A673 (cell line): ENCODE data around the gene CD8B2. TPM values are rescaled to one million over a fixed set of nuclear protein-coding genes. Genes with fewer than 3 reads are reported as not detected.

ENCODE experiments used
- BruUV-seq: library from RNA; stranded (reverse); fragments of 400-500 nt; replicated peaks from 2 replicates; lab custom pipeline; 2021; lab: Mats Ljungman, UMichigan
- CTCF ChIA-PET: fragments of 300-600 bp; sonication (Branson Sonifier 250); formaldehyde crosslinking; loops from one replicate; lab custom pipeline; 2022; ENCODE audit warnings: antibody characterized with exemption; lab: Charles Lee
- POLR2A ChIA-PET: fragments of 300-600 bp; sonication (Branson Sonifier 250); formaldehyde crosslinking; loops from one replicate; lab custom pipeline; 2022; ENCODE audit warnings: antibody characterized with exemption; ENCODE audit not compliant: low non-redundant PET; lab: Charles Lee
- DNase-seq: peaks from one replicate; pipeline ENCODE4 v3.0.0-alpha.2; 2015; ENCODE audit warnings: low spot score
- H3K27ac ChIP-seq: fragments of 200-600 bp; sonication (generic); 2 replicates; pipeline ENCODE4 v1.5.1; 2016; ENCODE audit warnings: mixed run types, low read depth, mild to moderate bottlenecking, mixed read lengths, antibody characterized with exemption, low read length; ENCODE audit not compliant: poor library complexity, severe bottlenecking
- H3K27me3 ChIP-seq: fragments of 200-600 bp; sonication (generic); replicated peaks from 2 replicates; pipeline ENCODE4 v1.6.1; 2017; ENCODE audit warnings: mixed run types, low read depth, mild to moderate bottlenecking, mixed read lengths, antibody characterized with exemption, low read length; ENCODE audit not compliant: insufficient read depth, poor library complexity
- H3K36me3 ChIP-seq: fragments of 200-600 bp; sonication (generic); 2 replicates; pipeline ENCODE4 v1.6.1; 2016; ENCODE audit warnings: mixed run types, mild to moderate bottlenecking, mixed read lengths, antibody characterized with exemption, low read length; ENCODE audit not compliant: insufficient read depth, poor library complexity, severe bottlenecking
- H3K4me1 ChIP-seq: fragments of 200-600 bp; sonication (generic); 2 replicates; pipeline ENCODE4 v1.6.1; 2017; ENCODE audit warnings: mixed run types, mild to moderate bottlenecking, mixed read lengths, antibody characterized with exemption, low read length; ENCODE audit not compliant: insufficient read depth, poor library complexity, severe bottlenecking
- H3K4me3 ChIP-seq: fragments of 200-600 bp; sonication (generic); 2 replicates; pipeline ENCODE4 v1.5.1; 2016; ENCODE audit warnings: low read depth, mixed run types, mild to moderate bottlenecking, mixed read lengths, low read length; ENCODE audit not compliant: poor library complexity, severe bottlenecking
- H3K9me3 ChIP-seq: fragments of 200-600 bp; sonication (generic); 2 replicates; pipeline ENCODE4 v1.6.1; 2016; ENCODE audit warnings: mixed run types, low read depth, mild to moderate bottlenecking, mixed read lengths, antibody characterized with exemption, low read length; ENCODE audit not compliant: poor library complexity, severe bottlenecking
- EZH2 ChIP-seq: fragments of 200-600 bp; sonication (generic); IDR thresholded peaks from 2 replicates; pipeline ENCODE4 v1.6.1; 2017; ENCODE audit warnings: borderline replicate concordance, low read depth, mild to moderate bottlenecking, mixed read lengths, antibody characterized with exemption, low read length; ENCODE audit not compliant: poor library complexity, severe bottlenecking
- intact Hi-C: fragments of 100-400 bp; cut with micrococcal nuclease; formaldehyde crosslinking; loops from one replicate; pipeline ENCODE4 v1.10.0; 2022; ENCODE audit not compliant: unreplicated experiment
- total RNA-seq: library from RNA; stranded (reverse); gene quantifications from 2 replicates; pipeline ENCODE4 v1.2.3, GENCODE V29; 2021
- TF ChIP-seq, protein P1 (sequence below): fragments of 300-800, 200-600 bp; sonication (generic); conservative IDR thresholded peaks from 2 replicates; pipeline ENCODE4 v1.5.1; 2017; ENCODE audit warnings: low read depth, mild to moderate bottlenecking, antibody characterized with exemption, low read length, moderate library complexity, mixed read lengths

Gene CD8B2
- total RNA-seq, 1 experiment from 2014 or later: not detected

DNA sequence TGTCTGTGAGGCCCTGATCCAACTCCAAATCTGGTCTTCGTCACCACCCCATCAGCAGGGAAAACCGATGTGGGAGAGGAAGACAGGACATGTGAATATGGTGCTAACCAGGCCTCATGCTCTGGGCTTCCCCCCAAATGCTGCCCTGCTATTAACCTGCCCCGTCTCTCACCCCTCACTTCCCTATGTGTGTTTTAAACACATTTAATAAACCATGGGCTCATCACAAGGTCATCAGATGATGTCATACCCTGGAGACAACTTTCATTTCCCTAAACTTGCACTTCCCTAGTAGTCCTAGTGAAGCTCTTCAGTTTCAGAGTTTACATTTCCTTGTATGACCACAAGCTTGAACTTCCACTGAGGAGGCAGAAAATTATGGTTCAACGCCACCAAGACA, 49.9 kb downstream of the CD8B2 start:
- intact Hi-C loops: no loop called here
- no peak overlapping the region for H3K4me3 ChIP-seq
- no peaks in the 10 kb centered on the region for H3K9me3 ChIP-seq
- CTCF ChIA-PET: no interaction called here
- POLR2A ChIA-PET: no interaction called here
- BruUV-seq: no TSS peak
- peaks cover 4% of the 10 kb centered on the region for H3K27me3 ChIP-seq
- no peak for DNase-seq
- H3K36me3 ChIP-seq: no peaks in the 10 kb centered on the region
- TF ChIP-seq, protein P1, sequence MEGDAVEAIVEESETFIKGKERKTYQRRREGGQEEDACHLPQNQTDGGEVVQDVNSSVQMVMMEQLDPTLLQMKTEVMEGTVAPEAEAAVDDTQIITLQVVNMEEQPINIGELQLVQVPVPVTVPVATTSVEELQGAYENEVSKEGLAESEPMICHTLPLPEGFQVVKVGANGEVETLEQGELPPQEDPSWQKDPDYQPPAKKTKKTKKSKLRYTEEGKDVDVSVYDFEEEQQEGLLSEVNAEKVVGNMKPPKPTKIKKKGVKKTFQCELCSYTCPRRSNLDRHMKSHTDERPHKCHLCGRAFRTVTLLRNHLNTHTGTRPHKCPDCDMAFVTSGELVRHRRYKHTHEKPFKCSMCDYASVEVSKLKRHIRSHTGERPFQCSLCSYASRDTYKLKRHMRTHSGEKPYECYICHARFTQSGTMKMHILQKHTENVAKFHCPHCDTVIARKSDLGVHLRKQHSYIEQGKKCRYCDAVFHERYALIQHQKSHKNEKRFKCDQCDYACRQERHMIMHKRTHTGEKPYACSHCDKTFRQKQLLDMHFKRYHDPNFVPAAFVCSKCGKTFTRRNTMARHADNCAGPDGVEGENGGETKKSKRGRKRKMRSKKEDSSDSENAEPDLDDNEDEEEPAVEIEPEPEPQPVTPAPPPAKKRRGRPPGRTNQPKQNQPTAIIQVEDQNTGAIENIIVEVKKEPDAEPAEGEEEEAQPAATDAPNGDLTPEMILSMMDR: no peak
- no peak for TF ChIP-seq EZH2
- no peaks in the 10 kb centered on the region for H3K4me1 ChIP-seq
- no peak overlapping the region for H3K27ac ChIP-seq

DNA sequence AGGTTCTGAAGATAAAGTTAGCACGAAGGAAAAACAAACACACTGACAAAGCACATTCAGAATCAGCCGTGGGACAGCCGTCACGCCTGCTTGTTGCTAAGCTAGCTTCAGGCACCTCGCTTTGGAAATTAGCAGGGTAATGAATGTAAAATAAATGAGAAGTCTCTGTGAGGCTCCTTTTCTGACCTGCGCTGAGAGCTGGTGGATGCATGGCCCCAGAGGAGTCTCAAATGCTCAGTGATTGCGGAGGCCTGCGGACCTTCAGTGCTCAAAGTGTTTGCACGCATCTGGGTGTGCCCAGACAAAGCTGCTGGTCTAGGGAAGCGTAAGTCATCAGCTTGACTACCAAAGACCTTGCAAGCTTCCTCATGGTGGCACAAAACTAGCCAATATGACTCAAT, 50.6 kb downstream of the CD8B2 start:
- intact Hi-C loops: no loop called here
- CTCF ChIA-PET: no interaction called here
- Histone ChIP-seq H3K36me3 (no peaks in the 10 kb centered on the region), H3K4me3 (no peak overlapping the region), H3K9me3 (no peaks in the 10 kb centered on the region), H3K27me3 (peaks cover 4% of the 10 kb centered on the region), H3K4me1 (no peaks in the 10 kb centered on the region), H3K27ac (no peak overlapping the region)
- no peak for DNase-seq
- POLR2A ChIA-PET: no interaction called here
- no TSS peak for BruUV-seq
- no peak for TF ChIP-seq EZH2
- TF ChIP-seq, protein P1: no peak

DNA sequence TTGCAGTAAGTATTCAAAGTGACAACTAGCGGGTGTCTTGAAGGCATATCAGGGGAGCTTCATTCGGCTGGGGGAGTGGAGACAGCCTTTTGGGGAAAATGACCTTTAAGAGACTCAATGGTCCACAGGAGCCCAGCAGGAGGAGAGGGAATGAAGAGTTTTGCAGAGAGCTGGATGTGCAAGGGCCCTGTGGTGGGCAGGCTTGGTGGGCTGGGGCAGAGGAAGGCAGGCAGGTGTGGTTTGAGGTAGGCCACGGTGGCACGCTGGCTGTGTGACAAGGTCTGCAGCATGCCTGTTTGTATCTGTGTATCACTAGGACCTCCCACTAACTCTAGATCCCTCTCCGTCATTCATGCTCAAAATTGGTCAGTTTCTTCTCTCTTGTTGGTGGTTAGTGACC, 53.7 kb downstream of the CD8B2 start:
- TF ChIP-seq, protein P1: no peak
- TF ChIP-seq EZH2: no peak
- ChIA-PET CTCF (no interaction called here), POLR2A (interaction anchor here (0.6 kb wide), 1 partner anchor 439 kb away, joined by 3 read pairs; no protein-coding TSS in a partner anchor)
- Histone ChIP-seq H3K4me1 (peaks cover 4% of the 10 kb centered on the region), H3K36me3 (no peaks in the 10 kb centered on the region), H3K4me3 (no peak overlapping the region), H3K27me3 (peaks cover 12% of the 10 kb centered on the region), H3K9me3 (no peaks in the 10 kb centered on the region), H3K27ac (no peak overlapping the region)
- DNase-seq: no peak
- intact Hi-C loops: loop anchor here (10.0 kb wide), 1 partner anchor 286 kb away; no protein-coding TSS in a partner anchor
- BruUV-seq: no TSS peak
